ENCODE results near the gene LARGE2.
A peak's percentile ranks its signal among the peaks of the same experiment; 100 is the strongest.
"Not testable (repeated sequence)": the region's sequence is repeated elsewhere in the genome, so short reads cannot be mapped to it uniquely, and the experiment has no call there.

Gene LARGE2

GRCh38 chr11:45896422-45896984 lies 26.0 kb upstream of the LARGE2 start:
- DNase-seq = no peak

GRCh38 chr11:45897556-45897955 lies 24.9 kb upstream of the LARGE2 start:
- DNase-seq = no peak

GRCh38 chr11:45899086-45899447 lies 23.4 kb upstream of the LARGE2 start:
- no peak for DNase-seq

- peak; percentile 90 for DNase-seq
These were observed 22.8 kb upstream of the LARGE2 start for GRCh38 chr11:45899448-45900174.

- not testable (repeated sequence) for DNase-seq
These were observed 22.2 kb upstream of the LARGE2 start for GRCh38 chr11:45900175-45900800.

- no peak for DNase-seq
These were observed 21.4 kb upstream of the LARGE2 start for GRCh38 chr11:45900916-45901617.

- no peak for DNase-seq
These were observed 20.8 kb upstream of the LARGE2 start for GRCh38 chr11:45901626-45902025.

GRCh38 chr11:45902452-45903380 lies 19.7 kb upstream of the LARGE2 start:
- DNase-seq = no peak

- DNase-seq = no peak
These were observed 18.0 kb upstream of the LARGE2 start for GRCh38 chr11:45904309-45904915.

GRCh38 chr11:45905095-45905494 lies 17.4 kb upstream of the LARGE2 start:
- DNase-seq = no peak

GRCh38 chr11:45905576-45905975 lies 16.9 kb upstream of the LARGE2 start:
- not testable (repeated sequence) for DNase-seq

- no peak for DNase-seq
These were observed 16.3 kb upstream of the LARGE2 start for GRCh38 chr11:45906096-45906682.

GRCh38 chr11:45906965-45907611 lies 15.4 kb upstream of the LARGE2 start, which contains the start of gene FREY1:
Gene FREY1, minus strand, starts transcription at chr11:45907271. Its CDS starts 26 bp downstream, at chr11:45907245.
- no peak for DNase-seq

GRCh38 chr11:45907911-45908370 lies 14.5 kb upstream of the LARGE2 start:
- no peak for DNase-seq

- no peak for DNase-seq
These were observed 12.6 kb upstream of the LARGE2 start for GRCh38 chr11:45909594-45910475.

- DNase-seq = no peak
These were observed 11.8 kb upstream of the LARGE2 start for GRCh38 chr11:45910623-45911022.

- no peak for DNase-seq
These were observed 8.9 kb upstream of the LARGE2 start for GRCh38 chr11:45913514-45913913.

GRCh38 chr11:45913942-45914635 lies 8.4 kb upstream of the LARGE2 start:
- DNase-seq = no peak

GRCh38 chr11:45915446-45915845 lies 7.0 kb upstream of the LARGE2 start:
- DNase-seq = no peak

All from fibroblast of skin of right biceps (primary cell).